H1 (cell line): Measurements from ENCODE around the gene HOXA13. TPM values are rescaled to one million over a fixed set of nuclear protein-coding genes. Genes with fewer than 3 reads are reported as not detected.

Experiments used
- ASH2L ChIP-seq: fragments of 200-600, 300-600 bp; sonication (generic); IDR thresholded peaks from one replicate; pipeline ENCODE4 v1.7.1; 2017; ENCODE audit warnings: low read length
- ATF3 ChIP-seq: IDR thresholded peaks from 2 replicates; pipeline ENCODE4 v1.6.1; 2011; ENCODE audit warnings: low read depth, mild to moderate bottlenecking, low read length; ENCODE audit not compliant: insufficient read depth
- BACH1 ChIP-seq: IDR thresholded peaks from 2 replicates; pipeline ENCODE4 v1.6.1; 2012; ENCODE audit warnings: low read length, improper control_type of control experiment
- BRCA1 ChIP-seq: IDR thresholded peaks from 2 replicates; pipeline ENCODE4 v1.6.1; 2012; ENCODE audit warnings: low read depth, low read length, improper control_type of control experiment
- CEBPB ChIP-seq: IDR thresholded peaks from 2 replicates; pipeline ENCODE4 v1.6.1; 2012; ENCODE audit warnings: low read depth, low read length
- CTCF ChIP-seq, 3 experiments: IDR thresholded peaks; 1 replicate in 2 of 3; 2 replicates in 1 of 3; pipeline versions ENCODE4 v1.5.1 to v1.6.1; 2011; ENCODE audit warnings: low read length in 3 of 3, mild to moderate bottlenecking in 3 of 3, inconsistent platforms in 2 of 3, low read depth in 1 of 3, moderate library complexity in 1 of 3; ENCODE audit not compliant: insufficient read depth in 1 of 3; ENCODE audit errors: control extremely low read depth in 1 of 3
- EP300 ChIP-seq, 2 experiments: IDR thresholded peaks; 1 replicate in 1 of 2; 2 replicates in 1 of 2; pipeline ENCODE4 v1.6.1; 2011 to 2012; ENCODE audit warnings: low read depth in 2 of 2, low read length in 2 of 2, mild to moderate bottlenecking in 2 of 2, borderline replicate concordance in 1 of 2, inconsistent platforms in 1 of 2, moderate library complexity in 1 of 2
- HDAC2 ChIP-seq, 2 experiments: fragments of 300-600 bp in 1 of 2; sonication (generic) in 1 of 2; IDR thresholded peaks; 2 replicates each; pipeline ENCODE4 v1.6.1; 2011 to 2012; ENCODE audit warnings: low read depth in 2 of 2, low read length in 2 of 2, mild to moderate bottlenecking in 2 of 2, moderate library complexity in 2 of 2, borderline replicate concordance in 1 of 2, inconsistent platforms in 1 of 2
- HDAC6 ChIP-seq: IDR thresholded peaks from one replicate; pipeline ENCODE4 v1.7.1; 2012; ENCODE audit warnings: low read depth, mild to moderate bottlenecking, inconsistent platforms, low read length, moderate library complexity
- KDM4A ChIP-seq: IDR thresholded peaks from one replicate; pipeline ENCODE4 v1.7.1; 2012; ENCODE audit warnings: low read depth, mild to moderate bottlenecking, moderate library complexity, low read length, inconsistent platforms; ENCODE audit not compliant: severe bottlenecking
- NANOG ChIP-seq: IDR thresholded peaks from 2 replicates; pipeline ENCODE4 v1.6.1; 2011; ENCODE audit warnings: low read length, low read depth, mild to moderate bottlenecking, inconsistent platforms; ENCODE audit not compliant: insufficient read depth, poor library complexity, severe bottlenecking
- NRF1 ChIP-seq: IDR thresholded peaks from 2 replicates; pipeline ENCODE4 v1.6.1; 2011; ENCODE audit warnings: mild to moderate bottlenecking, low read depth, low read length, improper control_type of control experiment
- POLR2A ChIP-seq, 2 experiments: IDR thresholded peaks; 1 replicate in 1 of 2; 2 replicates in 1 of 2; pipeline ENCODE4 v1.6.1; 2011; ENCODE audit warnings: low read depth in 2 of 2, low read length in 2 of 2, mild to moderate bottlenecking in 2 of 2; ENCODE audit errors: control extremely low read depth in 1 of 2
- POU5F1 ChIP-seq: IDR thresholded peaks from 2 replicates; pipeline ENCODE4 v1.6.1; 2011; ENCODE audit warnings: low read depth, mild to moderate bottlenecking, low read length, moderate library complexity
- SP1 ChIP-seq: IDR thresholded peaks from 2 replicates; pipeline ENCODE4 v1.6.1; 2011; ENCODE audit warnings: low read depth, low read length
- SP2 ChIP-seq: IDR thresholded peaks from 2 replicates; pipeline ENCODE4 v1.6.1; 2012; ENCODE audit warnings: mild to moderate bottlenecking, low read length, inconsistent platforms
- SP4 ChIP-seq: IDR thresholded peaks from 2 replicates; pipeline ENCODE4 v1.6.1; 2012; ENCODE audit warnings: low read length, inconsistent platforms
- TAF1 ChIP-seq: IDR thresholded peaks from 2 replicates; pipeline ENCODE4 v1.6.1; 2011; ENCODE audit warnings: mild to moderate bottlenecking, low read depth, low read length
- TAF7 ChIP-seq: optimal IDR thresholded peaks from 2 replicates; pipeline ENCODE3; 2011; ENCODE audit warnings: low read depth, mild to moderate bottlenecking, inconsistent platforms, low read length, moderate library complexity, borderline replicate concordance
- polyA plus RNA-seq, 7 experiments: library from polyadenylated mRNA; depleted of rRNA in 3 of 7; stranded (reverse) in 5 of 7; unstranded in 2 of 7; fragments of >200 nt in 5 of 7; fragments of 200-250 nt in 2 of 7; gene quantifications; 1 replicate in 5 of 7; 2 replicates in 1 of 7; 4 replicates in 1 of 7; pipeline versions ENCODE4 v1.2.1 to v1.2.3, GENCODE V29; 2011 to 2013; ENCODE audit warnings: missing spikeins in 2 of 7, mixed read lengths in 2 of 7
- total RNA-seq: library from RNA; stranded (reverse); fragmentation: NEBNext Ultra II Directional; extraction: Animal tissue kit (Norgen Biotek cat#: 25700); gene quantifications from 2 replicates; pipeline ENCODE4 v1.2.1, GENCODE V29; 2021

Gene HOXA13
- total and polyA plus RNA-seq, 2 of the 8 experiments (the other 6 are each of a cell fraction or from before 2014, with no cell fraction given) = not detected

- TF ChIP-seq CTCF (IDR thresholded peaks at IDR 0.05; ENCODE audit: control extremely low read depth in 1 of 3, insufficient read depth in 1 of 3, low read depth in 1 of 3, low read length in 3 of 3) = no peak
- TF ChIP-seq CEBPB = no peak
- TF ChIP-seq TAF1 = no peak
- peak; percentile 48 for TF ChIP-seq KDM4A
- no peak for TF ChIP-seq TAF7
- no peak for TF ChIP-seq BRCA1
- TF ChIP-seq NRF1 = no peak
- no peak for TF ChIP-seq EP300 (IDR thresholded peaks at IDR 0.05; ENCODE audit: borderline replicate concordance in 1 of 2, low read depth in 2 of 2, low read length in 2 of 2)
- TF ChIP-seq ATF3 = no peak
- no peak for TF ChIP-seq POLR2A (IDR thresholded peaks at IDR 0.05; ENCODE audit: control extremely low read depth in 1 of 2, low read depth in 2 of 2, low read length in 2 of 2)
- TF ChIP-seq HDAC6 = no peak
- no peak for TF ChIP-seq BACH1
- TF ChIP-seq SP1 = no peak
- TF ChIP-seq HDAC2 (IDR thresholded peaks at IDR 0.05; ENCODE audit: borderline replicate concordance in 1 of 2, low read depth in 2 of 2, low read length in 2 of 2) = 0 out of 4 replicates have a peak, but pooled peaks of 1 of the 2 experiments have one; percentile 25
- TF ChIP-seq ASH2L = peak; percentile 23
- TF ChIP-seq POU5F1 = no peak
- no peak for TF ChIP-seq NANOG
- no peak for TF ChIP-seq SP2
- no peak for TF ChIP-seq SP4
- TF ChIP-seq, all 59 proteins: peak for 5
Measured at GRCh38 chr7:27199849-27200760, at the start of gene HOXA13 (continued).
